ENCODE results near the gene VGLL1.

The VGLL1 gene

GRCh38 chrX:136531951-136532350 lies at the start of gene VGLL1:
TSS of gene VGLL1 (plus strand) at chrX:136532215. CDS start at chrX:136536021, 3,806 bp downstream.
- DNase-seq, result no peak

- no peak for DNase-seq
Observed at GRCh38 chrX:136487647-136488046, 44.4 kb upstream of the VGLL1 start, which contains the start of gene BRS3. TSS of gene BRS3 (plus strand) at chrX:136487947. CDS start at chrX:136488115, 168 bp downstream.

GRCh38 chrX:136488706-136489105 lies 43.3 kb upstream of the VGLL1 start:
- DNase-seq, result peak; percentile 35

- DNase-seq, result no peak
Observed at GRCh38 chrX:136491832-136492231, 40.2 kb upstream of the VGLL1 start.

GRCh38 chrX:136493011-136493410 lies 39.0 kb upstream of the VGLL1 start:
- DNase-seq, result peak; percentile 2

GRCh38 chrX:136495043-136495442 lies 37.0 kb upstream of the VGLL1 start:
- no peak for DNase-seq

- peak; percentile 73 for DNase-seq
Observed at GRCh38 chrX:136496186-136496763, 35.7 kb upstream of the VGLL1 start.

GRCh38 chrX:136496764-136497555 lies 35.1 kb upstream of the VGLL1 start:
- DNase-seq, result peak; percentile 92

- no peak for DNase-seq
Observed at GRCh38 chrX:136497556-136498052, 34.4 kb upstream of the VGLL1 start, which contains the start of gene HTATSF1. TSS of gene HTATSF1 (plus strand) at chrX:136497592. CDS start at chrX:136497685, 93 bp downstream.

- DNase-seq, result no peak
Observed at GRCh38 chrX:136519069-136519468, 12.9 kb upstream of the VGLL1 start.

GRCh38 chrX:136523770-136524169 lies 8.2 kb upstream of the VGLL1 start:
- no peak for DNase-seq

GRCh38 chrX:136525738-136526606 lies 6.0 kb upstream of the VGLL1 start:
- DNase-seq, result peak; percentile 35

GRCh38 chrX:136528645-136529315 lies 3.2 kb upstream of the VGLL1 start:
- DNase-seq, result peak; percentile 92

- DNase-seq, result peak; percentile 9
Observed at GRCh38 chrX:136529795-136530194, 2.2 kb upstream of the VGLL1 start.

GRCh38 chrX:136534131-136534530 lies 2.1 kb downstream of the VGLL1 start:
- no peak for DNase-seq

GRCh38 chrX:136538811-136539210 lies 6.8 kb downstream of the VGLL1 start:
- DNase-seq, result no peak

GRCh38 chrX:136540226-136540625 lies 8.2 kb downstream of the VGLL1 start:
- DNase-seq, result no peak

GRCh38 chrX:136541294-136541693 lies 9.3 kb downstream of the VGLL1 start:
- DNase-seq, result no peak

- DNase-seq, result no peak
Observed at GRCh38 chrX:136542281-136542680, 10.3 kb downstream of the VGLL1 start.

GRCh38 chrX:136546371-136546781 lies 14.4 kb downstream of the VGLL1 start:
- no peak for DNase-seq

- DNase-seq, result no peak
Observed at GRCh38 chrX:136549226-136549625, 17.2 kb downstream of the VGLL1 start.

GRCh38 chrX:136551410-136551809 lies 19.4 kb downstream of the VGLL1 start:
- no peak for DNase-seq

Data from DMS53 (cell line).